ENCODE data around the gene NUDT15. TPM values are rescaled to one million over a fixed set of nuclear protein-coding genes. Genes with fewer than 3 reads are reported as not detected.

Gene NUDT15
- total RNA-seq, 1 experiment from 2014 or later, result 38.6 TPM

DNA sequence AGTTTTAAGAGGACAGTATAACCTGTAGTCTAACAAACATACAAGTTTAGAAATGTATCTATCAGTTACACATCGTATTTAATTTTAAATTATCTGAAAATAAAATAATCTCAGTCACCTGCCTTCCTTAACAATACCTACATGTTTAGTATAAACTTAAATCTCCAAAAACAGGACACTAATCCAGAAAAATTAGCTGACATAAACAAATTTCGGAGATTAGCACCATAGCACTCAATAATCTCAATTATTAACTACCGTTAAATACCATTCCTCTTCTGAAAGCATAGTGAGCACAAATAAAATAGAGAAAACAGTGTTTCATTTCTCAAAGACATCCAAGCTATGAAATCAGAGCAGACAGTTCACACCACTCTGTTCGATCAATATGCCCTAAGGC is 44.2 kb downstream of the NUDT15 start:
- intact Hi-C loops (cut with micrococcal nuclease), result no loop called here
- BruUV-seq (replicated peaks), result no TSS peak

More for the DNA sequence above, 44.2 kb downstream of the NUDT15 start:
- Histone ChIP-seq H3K4me2 (ENCODE audit: low read length) (no peak overlapping the region), H3K4me3 (replicated peaks in 1 of 2; ENCODE audit: low read depth in 1 of 2, low read length in 2 of 2) (no peak overlapping the region), H3K9me2 (ENCODE audit: insufficient read depth) (no peaks in the 10 kb centered on the region), H4K20me1 (ENCODE audit: insufficient read depth) (no peaks in the 10 kb centered on the region), H3K27me3 (ENCODE audit: insufficient read depth, low read length) (no peaks in the 10 kb centered on the region), H3K4me1 (ENCODE audit: control insufficient read depth in 1 of 2, insufficient read depth in 2 of 2, low read length in 2 of 2) (no peaks in the 10 kb centered on the region), H3K9me3 (ENCODE audit: control insufficient read depth in 1 of 2, insufficient read depth in 1 of 2, low read depth in 1 of 2, low read length in 2 of 2) (no peaks in the 10 kb centered on the region), H3K79me2 (ENCODE audit: insufficient read depth, low read length) (peaks cover 37% of the 10 kb centered on the region), H3K27ac (ENCODE audit: low read depth, low read length) (no peak overlapping the region), H3K36me3 (ENCODE audit: control insufficient read depth in 1 of 2, insufficient read depth in 2 of 2, low read length in 2 of 2) (peaks cover 52 to 58% of the 10 kb centered on the region in 2 experiments), H2AFZ (ENCODE audit: low read depth, low read length, poor library complexity, severe bottlenecking) (no peak overlapping the region), H3K9ac (ENCODE audit: low read length) (no peak overlapping the region)
- RAD21 ChIA-PET (ENCODE audit: low non-redundant PET in 1 of 2, low total read pairs in 2 of 2, uncharacterized antibody in 2 of 2, unreplicated experiment in 2 of 2), result no interaction called here
- CTCF ChIA-PET, result no interaction called here
- POLR2A ChIA-PET, result no interaction called here
- DNase-seq (ENCODE audit: low read depth, low spot score) (no peak), ATAC-seq (no peak)
- no peak for TF ChIP-seq RAD21 (IDR thresholded peaks at IDR 0.05; ENCODE audit: low read depth)
- TF ChIP-seq, protein P1, sequence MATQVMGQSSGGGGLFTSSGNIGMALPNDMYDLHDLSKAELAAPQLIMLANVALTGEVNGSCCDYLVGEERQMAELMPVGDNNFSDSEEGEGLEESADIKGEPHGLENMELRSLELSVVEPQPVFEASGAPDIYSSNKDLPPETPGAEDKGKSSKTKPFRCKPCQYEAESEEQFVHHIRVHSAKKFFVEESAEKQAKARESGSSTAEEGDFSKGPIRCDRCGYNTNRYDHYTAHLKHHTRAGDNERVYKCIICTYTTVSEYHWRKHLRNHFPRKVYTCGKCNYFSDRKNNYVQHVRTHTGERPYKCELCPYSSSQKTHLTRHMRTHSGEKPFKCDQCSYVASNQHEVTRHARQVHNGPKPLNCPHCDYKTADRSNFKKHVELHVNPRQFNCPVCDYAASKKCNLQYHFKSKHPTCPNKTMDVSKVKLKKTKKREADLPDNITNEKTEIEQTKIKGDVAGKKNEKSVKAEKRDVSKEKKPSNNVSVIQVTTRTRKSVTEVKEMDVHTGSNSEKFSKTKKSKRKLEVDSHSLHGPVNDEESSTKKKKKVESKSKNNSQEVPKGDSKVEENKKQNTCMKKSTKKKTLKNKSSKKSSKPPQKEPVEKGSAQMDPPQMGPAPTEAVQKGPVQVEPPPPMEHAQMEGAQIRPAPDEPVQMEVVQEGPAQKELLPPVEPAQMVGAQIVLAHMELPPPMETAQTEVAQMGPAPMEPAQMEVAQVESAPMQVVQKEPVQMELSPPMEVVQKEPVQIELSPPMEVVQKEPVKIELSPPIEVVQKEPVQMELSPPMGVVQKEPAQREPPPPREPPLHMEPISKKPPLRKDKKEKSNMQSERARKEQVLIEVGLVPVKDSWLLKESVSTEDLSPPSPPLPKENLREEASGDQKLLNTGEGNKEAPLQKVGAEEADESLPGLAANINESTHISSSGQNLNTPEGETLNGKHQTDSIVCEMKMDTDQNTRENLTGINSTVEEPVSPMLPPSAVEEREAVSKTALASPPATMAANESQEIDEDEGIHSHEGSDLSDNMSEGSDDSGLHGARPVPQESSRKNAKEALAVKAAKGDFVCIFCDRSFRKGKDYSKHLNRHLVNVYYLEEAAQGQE (IDR thresholded peaks at IDR 0.05; ENCODE audit: low read depth), result no peak
- TF ChIP-seq ZFX (IDR thresholded peaks at IDR 0.05), result no peak
- TF ChIP-seq TCF7L2 (IDR thresholded peaks at IDR 0.05; ENCODE audit: borderline replicate concordance, extremely low read depth, insufficient read depth, insufficient read length), result no peak
- no peak for TF ChIP-seq EZH2 (IDR thresholded peaks at IDR 0.05)
- TF ChIP-seq ELF1 (IDR thresholded peaks at IDR 0.05; ENCODE audit: borderline replicate concordance, low read depth), result no peak
- no peak for TF ChIP-seq FOSL1 (IDR thresholded peaks at IDR 0.05; ENCODE audit: low read depth)
- TF ChIP-seq CBX3 (IDR thresholded peaks at IDR 0.05; ENCODE audit: low read depth), result no peak
- TF ChIP-seq SRF (IDR thresholded peaks at IDR 0.05; ENCODE audit: low read depth), result no peak
- TF ChIP-seq, protein P2, sequence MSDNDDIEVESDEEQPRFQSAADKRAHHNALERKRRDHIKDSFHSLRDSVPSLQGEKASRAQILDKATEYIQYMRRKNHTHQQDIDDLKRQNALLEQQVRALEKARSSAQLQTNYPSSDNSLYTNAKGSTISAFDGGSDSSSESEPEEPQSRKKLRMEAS (IDR thresholded peaks at IDR 0.05), result no peak
- TF ChIP-seq, protein P3, sequence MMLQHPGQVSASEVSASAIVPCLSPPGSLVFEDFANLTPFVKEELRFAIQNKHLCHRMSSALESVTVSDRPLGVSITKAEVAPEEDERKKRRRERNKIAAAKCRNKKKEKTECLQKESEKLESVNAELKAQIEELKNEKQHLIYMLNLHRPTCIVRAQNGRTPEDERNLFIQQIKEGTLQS (IDR thresholded peaks at IDR 0.05), result no peak
